UCSD-AML1 (cell line): ENCODE measurements around the gene CRY1.
"Not testable (repeated sequence)": the region's sequence is repeated elsewhere in the genome, so short reads cannot be mapped to it uniquely, and the experiment has no call there.

Source experiments
- DNase-seq: peaks from one replicate; lab custom pipeline; 2025; ENCODE audit not compliant: unreplicated experiment; lab: John Stamatoyannopoulos, UW

The CRY1 gene

DNA sequence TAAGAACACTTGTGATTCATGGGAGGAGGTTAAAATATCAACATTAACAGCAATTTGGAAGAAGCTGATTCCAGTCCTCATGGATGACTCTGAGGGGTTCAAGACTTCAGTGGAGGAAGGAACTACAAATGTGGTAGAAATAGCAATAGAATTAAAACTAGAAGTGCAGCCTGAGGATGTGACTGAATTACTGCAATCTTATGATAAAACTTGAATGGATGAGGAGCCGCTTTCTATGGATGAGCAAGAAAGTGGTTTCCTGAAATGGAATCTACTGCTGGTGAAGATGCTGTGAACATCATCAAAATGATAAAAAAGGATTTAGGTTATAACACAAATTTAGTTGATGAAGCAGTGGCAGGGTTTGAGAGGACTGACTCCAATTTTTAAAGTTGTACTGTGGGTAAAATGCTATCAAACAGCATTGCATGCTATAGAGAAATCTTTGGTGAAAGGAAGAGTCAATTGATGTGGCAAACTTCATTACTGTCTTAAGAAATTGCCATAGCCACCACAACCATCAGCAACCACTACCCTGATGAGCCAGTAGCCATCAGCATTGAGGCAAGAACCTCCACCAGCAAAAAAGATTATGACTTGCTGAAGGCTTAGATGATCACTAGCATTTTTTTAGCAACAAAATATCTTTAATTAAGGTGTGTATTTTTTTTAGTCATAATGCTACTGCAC, 80.5 kb downstream of the CRY1 start:
- no peak for DNase-seq

DNA sequence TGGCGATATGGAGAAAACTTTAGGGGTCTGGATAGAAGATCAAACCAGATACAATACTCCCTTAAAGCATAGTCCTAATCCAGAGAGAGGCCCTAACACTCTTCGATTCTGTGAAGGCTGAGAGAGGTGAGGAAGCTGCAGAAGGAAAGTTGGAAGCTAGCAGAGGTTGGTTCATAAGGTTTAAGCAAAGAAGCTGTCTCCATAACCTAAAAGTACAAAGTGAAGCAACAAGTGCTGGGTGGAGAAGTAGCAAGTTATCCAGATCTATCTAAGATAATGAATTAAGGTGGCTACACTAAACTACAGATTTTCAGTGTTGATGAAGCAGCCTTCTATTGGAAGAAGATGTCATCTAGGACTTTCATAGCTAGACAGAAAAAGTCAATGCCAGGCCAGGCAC, 81.8 kb downstream of the CRY1 start:
- DNase-seq: no peak

DNA sequence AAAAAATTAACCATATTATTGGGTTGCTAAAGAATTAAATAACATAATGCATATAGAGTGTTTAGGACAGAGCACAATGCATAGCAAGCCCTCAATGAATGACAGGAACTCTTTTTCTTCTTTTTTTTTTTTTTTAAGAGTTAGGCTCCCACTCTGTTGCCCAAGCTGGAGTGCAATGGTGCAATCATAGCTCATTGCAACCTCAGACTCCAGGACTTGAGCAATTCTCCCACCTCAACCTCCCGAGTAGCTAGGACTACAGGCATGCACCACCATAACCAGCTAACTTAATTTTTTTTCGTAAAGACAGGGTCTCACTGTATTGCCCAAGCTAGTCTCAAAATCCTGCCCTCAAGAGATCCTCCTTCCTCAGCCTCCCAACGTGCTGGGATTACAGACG, 85.9 kb downstream of the CRY1 start:
- DNase-seq: no peak

DNA sequence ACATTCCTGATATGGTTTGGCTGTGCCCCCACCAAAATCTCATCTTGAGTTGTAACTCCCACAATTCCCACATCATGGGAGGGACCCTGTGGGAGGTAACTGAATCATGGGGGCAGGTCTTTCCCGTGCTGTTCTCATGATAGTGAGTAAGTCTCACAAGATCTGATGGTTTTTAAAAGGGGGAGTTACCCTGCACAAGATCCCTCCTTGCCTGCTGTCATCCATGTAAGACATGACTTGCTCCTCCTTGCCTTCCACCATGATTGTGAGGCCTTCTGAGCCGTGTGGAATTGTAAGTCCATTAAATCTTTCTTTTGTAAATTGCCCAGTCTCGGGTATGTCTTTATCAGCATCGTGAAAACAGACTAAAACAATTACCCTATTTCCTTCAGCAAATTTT, 90.7 kb downstream of the CRY1 start:
- not testable (repeated sequence) for DNase-seq

DNA sequence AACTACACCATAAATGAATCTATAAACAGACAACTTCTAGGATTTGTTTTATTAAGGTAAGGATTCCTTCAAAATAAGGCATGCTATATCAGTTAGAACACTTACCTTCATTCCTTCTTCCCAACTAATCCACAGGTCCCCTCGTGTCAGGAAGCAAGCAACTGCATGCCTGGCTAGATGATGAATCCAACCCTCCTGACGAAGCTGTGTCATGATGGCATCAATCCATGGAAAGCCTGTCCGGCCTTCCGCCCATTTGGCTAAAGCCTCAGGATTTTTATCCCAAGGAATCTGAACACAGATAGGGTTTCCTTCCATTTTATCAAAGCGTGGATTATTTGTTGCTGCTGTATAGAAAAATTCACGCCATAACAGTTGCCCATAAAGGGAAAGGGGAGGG, 93.9 kb downstream of the CRY1 start:
- no peak for DNase-seq

DNA sequence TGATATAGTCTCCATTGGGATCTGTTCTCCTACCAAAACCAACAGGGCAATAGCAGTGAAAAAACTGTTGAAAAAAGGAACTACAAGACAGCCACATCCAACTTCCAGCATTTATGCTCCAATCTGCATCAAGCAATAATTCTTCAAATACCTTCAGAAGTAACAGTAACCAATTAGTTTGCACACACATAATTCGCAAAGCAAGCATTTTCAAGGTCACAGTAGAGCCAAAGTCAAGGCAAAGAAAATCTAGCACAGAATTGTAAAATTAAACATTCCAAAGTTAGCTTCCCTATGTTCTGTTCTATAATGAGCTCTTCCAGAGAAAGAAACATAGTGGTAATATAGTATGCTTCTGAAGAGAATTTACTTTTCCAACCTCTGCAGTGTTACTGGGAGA, 95.4 kb downstream of the CRY1 start:
- no peak for DNase-seq

DNA sequence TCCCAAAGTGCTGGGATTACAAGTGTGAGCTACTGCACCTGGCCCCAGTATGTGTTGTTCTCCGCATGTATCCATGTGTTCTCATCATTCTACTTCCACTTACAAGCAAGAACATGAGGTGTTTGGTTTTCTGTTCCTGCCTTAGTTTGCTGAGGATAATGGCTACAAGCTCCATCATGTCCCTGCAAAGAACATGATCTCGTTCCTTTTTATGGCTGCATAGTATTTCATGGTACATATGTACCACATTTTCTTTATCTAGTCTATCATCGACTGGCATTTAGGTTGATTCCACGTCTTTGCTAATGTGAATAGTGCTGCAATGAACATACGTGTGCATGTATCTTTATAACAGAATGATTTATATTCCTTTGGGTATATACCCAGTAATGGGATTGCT, 97.2 kb downstream of the CRY1 start:
- not testable (repeated sequence) for DNase-seq

DNA sequence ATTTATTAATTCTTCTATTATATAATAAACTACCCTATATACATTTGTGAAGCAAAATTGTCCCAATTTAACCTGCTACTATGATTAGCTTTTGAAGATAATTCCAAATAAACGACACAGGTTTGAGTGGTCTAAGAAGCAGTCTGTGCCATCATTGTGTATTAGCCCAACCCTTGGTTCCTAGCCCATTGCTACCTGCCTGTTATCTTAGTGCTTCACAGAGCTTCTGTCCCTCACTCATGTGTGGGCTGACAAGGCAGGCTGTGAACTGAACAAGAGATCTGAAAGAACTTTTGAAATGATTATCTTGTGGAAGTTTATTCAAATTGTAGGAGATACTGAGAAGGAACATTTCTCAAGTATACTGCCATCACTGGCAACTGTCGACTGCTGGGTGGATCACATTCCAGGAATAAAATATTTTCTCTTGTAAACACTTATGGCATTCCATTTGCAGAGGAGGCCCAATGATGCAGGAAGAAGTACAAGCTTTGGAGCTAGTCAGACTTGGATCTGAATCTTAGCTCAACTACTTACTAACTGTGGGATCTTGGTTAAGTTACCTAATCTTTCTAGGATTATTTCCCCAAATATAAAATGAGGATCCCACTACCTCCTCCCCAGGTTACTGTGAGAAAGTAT, 98.6 kb downstream of the CRY1 start:
- no peak for DNase-seq

DNA sequence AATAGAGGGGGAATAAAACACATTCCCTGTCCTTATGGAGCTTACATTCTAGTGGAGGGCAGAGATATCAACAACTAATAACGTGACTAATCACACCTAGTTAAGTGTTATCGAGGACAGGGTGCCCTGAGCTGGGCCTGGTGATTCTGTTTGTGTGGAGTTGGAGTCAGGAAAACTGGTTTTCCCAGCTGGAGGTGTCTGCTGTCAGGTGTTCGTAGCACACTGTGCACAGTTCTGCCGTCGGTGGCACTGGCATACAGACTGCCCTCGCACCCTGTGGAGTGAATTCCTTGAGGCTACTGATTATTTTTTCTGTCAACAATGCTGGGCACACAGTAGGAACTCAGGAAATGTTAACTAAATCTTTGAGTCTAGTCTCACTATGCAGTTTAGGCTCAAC, 105.5 kb downstream of the CRY1 start:
- no peak for DNase-seq

DNA sequence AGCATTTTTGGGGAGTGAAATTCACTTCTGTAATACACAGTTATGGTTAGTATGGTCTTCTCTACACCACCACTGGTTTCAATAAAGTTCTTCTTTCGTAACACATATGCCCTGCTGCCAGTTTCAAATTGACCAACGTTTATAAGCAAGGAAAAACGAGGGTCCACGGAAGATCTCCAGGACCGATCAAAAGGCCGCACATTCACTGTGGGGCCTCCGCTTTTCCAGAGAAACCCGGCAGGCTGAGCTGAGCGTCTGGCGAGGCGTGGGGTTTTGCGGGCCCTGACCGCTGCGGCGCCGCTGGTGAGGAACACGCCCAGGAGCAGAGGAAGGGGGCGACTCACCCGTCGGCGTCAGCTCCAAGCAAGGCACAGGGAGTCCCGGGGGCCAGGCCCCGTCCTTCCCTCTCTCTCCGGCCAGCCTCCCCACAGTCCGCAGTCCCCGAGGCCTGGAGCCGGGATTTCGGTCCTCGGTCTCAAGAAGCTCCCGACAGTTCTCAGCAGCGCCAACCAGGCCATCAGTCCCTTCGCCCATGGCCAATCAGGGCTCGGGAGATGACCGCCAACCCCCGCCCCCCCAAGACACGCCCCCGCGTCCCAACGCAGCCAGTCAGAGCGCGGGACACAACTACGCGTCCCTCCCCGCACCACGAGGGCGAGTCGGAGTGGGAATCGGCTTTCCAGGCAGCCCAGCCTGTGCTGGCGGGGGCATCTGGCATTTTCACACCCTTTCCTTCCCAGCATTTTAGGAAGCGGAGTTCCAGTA, 106.5 kb downstream of the CRY1 start, which contains the start of gene MTERF2:
Gene MTERF2, minus strand, starts transcription at position 522 of the 765 bp plus-strand sequence. CDS start 8,432 bp downstream, outside the sequence.
- DNase-seq: peak; percentile 91

DNA sequence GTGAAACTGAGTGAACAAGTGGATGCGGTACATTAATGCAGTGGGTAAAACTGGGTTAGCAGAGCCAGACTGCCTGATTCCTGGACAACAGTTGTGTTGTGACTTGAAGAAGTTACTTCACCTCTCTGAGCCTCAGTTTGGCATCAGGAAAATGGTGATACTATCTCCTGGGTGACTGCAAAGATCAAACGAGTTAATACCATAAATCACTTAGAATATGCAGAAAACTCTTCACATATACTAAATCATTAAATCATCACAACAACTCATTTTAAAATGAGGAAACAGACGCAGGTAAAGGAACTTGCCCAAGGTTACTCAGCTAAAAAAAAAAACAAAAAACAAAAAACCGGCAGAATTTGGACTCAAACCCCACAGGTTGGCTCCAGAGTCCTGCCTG, 107.2 kb downstream of the CRY1 start:
- DNase-seq: no peak

DNA sequence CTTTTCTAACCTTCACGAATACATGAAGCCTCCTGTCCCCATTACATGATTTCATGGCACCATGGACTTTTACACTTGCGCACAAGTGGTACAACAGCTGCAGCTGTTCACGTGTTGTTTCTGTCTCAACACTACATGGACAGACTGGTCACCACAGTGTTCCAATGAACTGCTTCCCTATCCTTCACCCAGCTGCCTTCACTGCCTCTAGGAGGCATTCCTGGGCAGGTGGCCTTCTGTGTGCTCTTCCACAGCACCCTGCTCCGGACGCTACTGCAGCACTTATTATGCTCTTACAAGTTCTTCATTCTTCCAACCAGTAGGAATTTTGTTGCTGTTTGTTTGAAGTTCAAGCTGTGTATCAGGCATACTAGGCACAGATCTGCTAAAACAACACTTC, 107.9 kb downstream of the CRY1 start:
- no peak for DNase-seq

DNA sequence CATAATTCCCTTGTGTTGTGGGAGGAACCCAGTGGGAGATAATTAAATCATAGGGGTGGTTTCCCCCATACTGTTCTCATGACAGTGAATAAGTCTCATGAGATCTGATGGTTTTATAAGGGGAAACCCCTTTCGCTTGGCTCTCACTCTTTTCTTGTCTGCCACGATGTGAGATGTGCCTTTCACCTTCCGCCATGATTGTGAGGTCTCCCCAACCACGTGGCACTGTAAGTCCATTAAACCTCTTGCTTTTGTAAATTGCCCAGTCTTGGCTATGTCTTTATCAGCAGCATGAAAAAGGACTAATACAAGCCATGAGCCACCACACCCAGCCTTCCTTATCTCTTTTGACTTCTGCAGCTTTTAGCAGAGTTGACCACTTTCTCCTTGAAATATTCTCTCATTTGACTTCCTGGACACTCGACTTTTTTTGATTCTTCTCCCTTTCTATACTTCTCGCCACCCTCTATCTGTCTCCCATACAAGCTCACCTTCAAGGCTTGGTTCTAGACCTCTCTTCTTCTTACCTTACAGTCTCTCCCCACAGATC, 108.7 kb downstream of the CRY1 start:
- DNase-seq: no peak

DNA sequence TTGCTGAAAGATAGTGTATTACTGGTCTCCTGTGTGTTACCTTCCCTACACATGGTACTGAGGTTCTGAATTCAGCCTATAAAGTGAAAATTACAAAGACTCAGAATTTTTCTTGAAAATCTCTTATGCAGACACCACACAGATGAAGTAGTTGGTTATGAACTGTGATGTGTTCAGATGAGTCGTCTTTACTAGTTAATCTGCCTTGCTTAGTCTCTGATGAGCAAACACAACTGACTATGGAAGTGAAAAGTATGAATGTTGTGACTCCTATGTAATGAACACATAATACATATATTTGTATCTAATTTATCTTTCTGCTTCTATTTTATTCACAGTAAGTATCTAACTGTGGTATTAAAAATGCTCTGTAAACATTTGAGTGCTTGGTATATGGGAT, 111.1 kb downstream of the CRY1 start:
- no peak for DNase-seq

DNA sequence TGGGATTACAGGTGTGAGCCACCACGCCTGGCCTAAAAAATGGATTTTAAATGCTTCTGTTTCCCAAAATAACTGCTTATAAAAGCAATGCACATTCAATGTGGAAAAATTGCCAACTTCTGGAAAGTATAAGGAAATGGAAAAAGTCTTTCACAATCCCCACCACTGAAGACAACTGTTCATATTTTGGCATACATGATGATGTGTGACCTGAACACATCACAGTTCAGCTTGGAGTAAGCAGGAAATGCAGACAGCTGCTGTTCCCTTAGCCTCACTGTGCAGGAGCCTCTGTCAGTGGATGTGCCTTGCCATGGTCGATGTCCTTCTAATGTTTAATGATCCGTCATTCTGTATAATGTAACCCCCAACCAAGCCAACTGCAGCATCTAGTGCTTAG, 111.6 kb downstream of the CRY1 start:
- no peak for DNase-seq

DNA sequence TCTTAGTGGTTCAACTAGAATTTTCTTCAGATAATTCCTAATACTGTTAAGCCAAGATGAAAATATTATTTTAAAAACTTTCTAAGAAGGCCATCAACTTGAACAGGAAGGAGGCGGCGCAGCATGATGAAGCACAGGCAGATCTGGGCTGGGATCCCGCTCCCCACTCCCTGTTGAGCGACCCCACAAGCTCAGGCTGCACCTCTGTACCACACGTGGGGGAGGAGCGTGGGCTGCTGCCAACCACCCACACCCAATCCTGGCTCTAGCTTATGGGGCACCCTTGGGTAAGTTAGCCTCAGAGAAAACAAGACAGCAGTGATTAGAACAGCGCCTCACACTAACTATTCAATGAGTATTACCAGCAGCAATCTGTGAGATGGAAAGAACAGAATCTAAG, 112.4 kb downstream of the CRY1 start:
- DNase-seq: no peak

DNA sequence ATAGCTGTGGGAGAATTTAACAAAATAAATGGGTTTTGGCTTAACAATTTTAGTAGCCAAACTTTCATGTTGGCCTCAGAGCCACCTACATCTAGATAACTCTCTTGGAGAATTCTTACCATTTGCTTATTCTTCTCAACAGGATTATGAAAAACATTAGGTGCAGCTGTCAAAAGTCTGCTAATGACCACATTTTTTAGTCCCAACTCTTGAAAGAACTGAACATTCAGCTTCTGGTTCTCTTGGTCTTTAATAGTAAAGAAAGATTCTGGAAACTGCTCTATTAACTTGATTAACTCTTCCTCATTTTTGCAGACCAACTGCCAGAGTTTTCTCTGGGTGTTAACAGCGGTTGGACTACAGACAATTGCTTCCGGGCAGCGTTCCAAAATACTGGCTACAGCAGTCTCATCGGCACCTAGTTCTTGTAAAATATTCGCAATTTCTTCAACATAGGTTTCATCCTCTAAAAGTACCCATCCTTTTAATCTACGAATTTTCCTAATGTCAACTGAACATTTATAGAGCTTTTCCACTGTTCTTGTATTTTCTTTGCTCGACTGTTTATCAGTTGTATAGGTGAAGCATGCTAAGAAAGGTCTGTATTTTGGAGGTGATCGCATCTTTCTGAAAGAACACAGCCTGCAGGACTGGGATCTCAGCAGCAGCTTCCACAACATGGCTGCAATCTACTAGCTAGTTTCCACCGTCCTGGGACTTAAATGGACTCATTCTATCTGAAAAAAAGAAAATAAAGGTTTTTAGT, 115.1 kb downstream of the CRY1 start:
- DNase-seq: no peak

DNA sequence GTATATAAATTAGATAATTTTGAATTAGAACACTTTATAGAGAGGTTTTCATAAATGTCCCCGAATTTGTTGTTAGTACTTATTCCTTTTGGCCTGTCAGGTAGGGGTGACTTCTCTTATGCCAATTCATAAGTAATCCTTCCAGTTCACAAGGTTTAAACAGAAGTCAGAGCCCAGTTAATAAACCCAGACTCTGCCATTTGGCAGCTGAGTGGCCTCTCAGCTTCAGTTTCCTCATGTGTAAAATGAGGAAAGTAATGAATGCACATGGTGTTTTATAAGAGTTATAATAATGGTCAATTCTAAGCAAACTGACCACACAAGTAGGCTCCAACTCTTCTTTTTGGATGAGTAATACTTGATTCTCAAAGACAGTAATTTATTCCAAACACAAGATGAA, 116.7 kb downstream of the CRY1 start:
- DNase-seq: no peak

DNA sequence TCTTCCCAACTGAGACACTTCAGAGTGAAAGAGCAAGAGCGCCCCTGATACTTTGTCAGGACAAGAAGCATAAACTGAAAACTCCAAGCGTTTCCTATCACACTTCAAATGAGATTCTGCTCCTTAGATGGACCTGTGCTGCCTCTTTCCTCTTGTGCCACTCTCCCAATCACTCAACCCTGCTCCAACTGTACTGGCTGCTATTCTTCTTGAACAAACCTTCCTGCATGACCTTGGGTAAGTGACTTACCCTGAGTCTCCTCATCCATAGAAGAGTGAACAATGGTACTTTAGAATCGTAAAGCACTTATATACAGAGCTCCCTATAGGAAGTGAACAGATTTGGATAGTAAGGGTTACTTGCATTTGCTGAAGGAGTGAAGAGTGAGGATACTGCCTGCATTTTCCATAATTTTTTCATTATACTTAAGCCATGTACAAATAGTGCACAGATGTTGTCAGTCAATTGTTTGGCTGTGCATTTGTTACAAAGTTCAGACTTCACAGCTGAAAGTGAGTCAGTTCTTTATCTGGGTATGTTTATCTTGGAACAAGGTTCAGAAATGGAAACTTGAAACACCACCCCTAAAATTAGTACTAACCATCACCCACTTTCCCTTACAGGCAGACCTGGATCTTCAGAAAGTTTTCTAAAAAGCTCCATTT, 117.2 kb downstream of the CRY1 start:
- no peak for DNase-seq

DNA sequence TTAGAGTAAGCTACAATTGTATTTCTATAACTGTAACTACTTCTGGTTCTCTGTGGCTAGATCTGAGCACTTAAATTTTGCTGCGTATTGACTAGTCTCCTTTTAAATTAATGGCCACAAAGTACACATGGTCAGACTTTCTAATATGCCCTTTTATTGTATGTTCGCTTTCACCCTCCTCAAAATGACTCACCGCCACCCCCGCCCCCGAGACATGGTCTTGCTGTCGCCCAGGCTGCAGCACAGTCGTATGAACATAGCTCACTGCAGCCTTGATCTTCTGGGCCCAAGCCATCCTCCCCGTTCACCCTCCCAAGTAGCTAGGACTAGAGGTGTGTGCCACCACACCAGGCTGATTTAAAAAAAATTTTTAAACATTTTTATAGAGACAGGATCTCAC, 118.3 kb downstream of the CRY1 start:
- no peak for DNase-seq

DNA sequence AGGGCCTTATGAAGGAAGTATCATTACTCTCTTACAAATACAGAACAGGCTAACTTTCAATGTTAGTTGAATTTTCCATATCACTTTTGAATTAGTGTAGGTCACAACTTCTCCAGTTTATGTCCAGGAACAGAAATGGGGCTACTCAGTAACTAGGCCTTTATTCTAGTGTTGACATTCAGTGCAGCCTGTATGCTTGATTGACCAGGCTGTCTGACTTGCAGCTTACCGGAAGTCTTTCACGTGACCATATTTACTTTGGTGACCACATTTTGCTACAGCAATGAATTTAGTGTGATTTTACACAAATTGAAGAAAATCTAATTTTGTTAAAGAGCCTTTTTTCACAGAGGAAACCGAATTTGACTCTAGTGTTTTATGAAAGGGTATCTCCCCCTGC, 118.8 kb downstream of the CRY1 start:
- DNase-seq: no peak
